HUES48 (cell line): ENCODE data around the gene PAFAH1B2.

Experiments used
- H3K27ac ChIP-seq: one replicate; pipeline ENCODE4 v1.7.0; 2013; ENCODE audit warnings: low read depth, low read length, inconsistent platforms
- H3K27me3 ChIP-seq: 2 replicates; pipeline ENCODE4 v1.6.1; 2013; ENCODE audit warnings: mild to moderate bottlenecking, low read length; ENCODE audit not compliant: control insufficient read depth, insufficient read depth
- H3K36me3 ChIP-seq: 2 replicates; pipeline ENCODE4 v1.6.1; 2013; ENCODE audit warnings: low read length; ENCODE audit not compliant: control insufficient read depth, insufficient read depth
- H3K4me1 ChIP-seq: 2 replicates; pipeline ENCODE4 v1.6.1; 2013; ENCODE audit warnings: mild to moderate bottlenecking, low read length; ENCODE audit not compliant: control insufficient read depth, insufficient read depth
- H3K4me3 ChIP-seq: 2 replicates; pipeline ENCODE4 v1.5.1; 2013; ENCODE audit warnings: mild to moderate bottlenecking, low read depth, low read length
- H3K9ac ChIP-seq: 2 replicates; pipeline ENCODE4 v1.6.1; 2013; ENCODE audit warnings: mild to moderate bottlenecking, low read depth, low read length, moderate library complexity
- H3K9me3 ChIP-seq: 2 replicates; pipeline ENCODE4 v1.6.1; 2013; ENCODE audit warnings: low read length; ENCODE audit not compliant: control insufficient read depth, insufficient read depth

Gene PAFAH1B2, protein sequence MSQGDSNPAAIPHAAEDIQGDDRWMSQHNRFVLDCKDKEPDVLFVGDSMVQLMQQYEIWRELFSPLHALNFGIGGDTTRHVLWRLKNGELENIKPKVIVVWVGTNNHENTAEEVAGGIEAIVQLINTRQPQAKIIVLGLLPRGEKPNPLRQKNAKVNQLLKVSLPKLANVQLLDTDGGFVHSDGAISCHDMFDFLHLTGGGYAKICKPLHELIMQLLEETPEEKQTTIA

DNA sequence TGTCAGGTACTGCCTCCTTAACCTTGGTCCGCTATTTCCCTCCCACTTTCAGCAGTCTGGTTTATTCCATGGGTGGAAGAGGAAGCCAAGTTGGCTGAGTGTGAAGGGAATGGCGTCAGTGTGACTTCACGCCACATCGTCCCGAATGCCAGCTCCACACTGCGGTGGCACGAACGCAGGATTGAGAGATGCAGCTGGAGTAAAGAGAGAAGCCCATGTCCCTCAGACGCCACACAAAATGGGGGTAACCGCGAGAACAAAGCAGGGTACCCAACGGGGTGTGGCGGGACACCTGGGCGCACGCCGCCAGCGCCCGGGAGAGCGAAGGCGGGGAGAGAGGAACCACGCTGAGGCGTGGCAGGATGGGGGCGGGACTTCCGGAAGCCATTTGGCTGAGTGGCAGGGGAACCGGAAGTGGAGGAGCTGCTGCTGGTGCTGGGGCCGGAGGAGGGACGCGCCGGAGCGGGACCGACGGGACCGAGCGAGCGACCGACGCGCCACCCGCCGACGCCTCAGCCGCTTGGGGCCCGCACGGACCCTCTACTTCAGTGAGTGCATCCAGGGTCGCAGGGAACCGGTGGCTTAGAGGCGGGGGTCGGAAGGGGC, at the start of gene PAFAH1B2:
TSS of gene PAFAH1B2 (plus strand) at position 417 of the 606 bp plus-strand sequence. CDS start 8,161 bp downstream, outside the sequence.
- peak within 1 kb of the TSS; percentile 95 for H3K27ac ChIP-seq
- H3K27me3 ChIP-seq: no peaks in the 10 kb centered on the region
- peak within 1 kb of the TSS; percentile 85 for H3K4me3 ChIP-seq
- H3K9ac ChIP-seq: peak within 1 kb of the TSS; percentile 77
- peaks cover 27% of the 10 kb centered on the region for H3K36me3 ChIP-seq
- peaks cover 10% of the 10 kb centered on the region for H3K4me1 ChIP-seq
- H3K9me3 ChIP-seq: no peaks in the 10 kb centered on the region

DNA sequence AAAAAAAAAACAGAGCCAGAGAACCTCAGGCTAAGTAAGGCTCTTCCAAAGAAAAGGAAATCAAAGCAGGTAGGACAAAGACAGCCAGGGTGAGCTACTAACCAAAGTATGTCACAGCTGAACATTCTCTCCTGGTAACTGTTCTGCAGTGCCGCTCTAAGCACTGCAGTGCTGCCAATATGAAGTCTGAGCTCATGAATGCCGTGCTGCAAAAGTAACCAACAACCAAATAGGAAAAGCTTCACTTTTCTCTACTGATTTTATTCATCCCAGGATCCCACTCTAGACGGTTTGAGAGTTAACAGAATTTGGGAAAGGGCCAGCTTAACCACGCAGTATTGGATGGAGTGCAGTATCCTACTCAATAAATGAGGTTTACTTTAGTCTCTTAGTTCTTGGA, 49.3 kb upstream of the PAFAH1B2 start:
- H3K27ac ChIP-seq: peak overlapping the region; percentile 14
- no peak overlapping the region for H3K4me3 ChIP-seq
- H3K9me3 ChIP-seq: no peaks in the 10 kb centered on the region
- H3K27me3 ChIP-seq: no peaks in the 10 kb centered on the region
- no peak overlapping the region for H3K9ac ChIP-seq
- no peaks in the 10 kb centered on the region for H3K36me3 ChIP-seq
- peaks cover 32% of the 10 kb centered on the region for H3K4me1 ChIP-seq

DNA sequence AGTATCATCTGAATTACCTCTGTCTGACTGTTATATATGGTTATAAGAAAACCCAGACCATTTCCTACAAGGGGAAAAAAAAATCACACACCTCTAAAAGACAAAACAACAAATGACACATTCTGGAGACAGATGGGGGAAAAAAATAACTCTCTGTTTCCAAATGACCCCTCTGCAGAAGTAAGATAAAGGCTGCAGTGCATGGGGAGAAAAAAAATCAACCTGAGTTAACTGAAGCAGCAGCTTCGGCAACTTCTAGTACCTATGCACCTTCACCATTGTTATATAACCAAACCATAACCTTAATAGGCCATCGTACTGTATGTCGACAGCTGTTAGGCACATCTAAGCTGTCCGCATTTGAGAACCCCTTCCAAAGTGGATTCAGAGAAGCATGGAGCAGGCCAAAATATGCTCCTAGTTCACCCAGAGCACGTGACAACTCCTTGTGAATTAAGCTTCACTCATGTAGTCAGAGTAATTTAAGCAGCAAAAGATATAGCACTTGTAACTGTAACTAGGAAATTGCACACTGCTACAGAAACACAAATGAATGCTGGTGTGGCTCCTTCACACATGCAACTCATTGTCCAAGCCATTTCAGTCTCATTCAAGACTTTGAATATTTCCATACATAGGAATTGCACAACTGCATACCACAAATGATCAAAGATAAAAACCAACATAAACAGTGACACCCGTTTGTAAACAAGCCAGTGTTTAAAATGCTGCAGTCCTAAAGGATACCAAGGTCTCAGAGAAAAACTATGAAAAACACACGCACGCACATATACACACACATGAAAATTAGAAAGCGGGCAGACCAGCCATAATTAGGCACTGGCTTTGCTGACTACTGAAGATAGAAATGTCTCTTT, 48.6 kb upstream of the PAFAH1B2 start:
- Histone ChIP-seq H3K9me3 (no peaks in the 10 kb centered on the region), H3K27ac (peak overlapping the region; percentile 48), H3K4me1 (peaks cover 32% of the 10 kb centered on the region), H3K9ac (no peak overlapping the region), H3K4me3 (peak overlapping the region; percentile 98; the same call in 1 of the 2 replicates), H3K27me3 (no peaks in the 10 kb centered on the region), H3K36me3 (no peaks in the 10 kb centered on the region)

DNA sequence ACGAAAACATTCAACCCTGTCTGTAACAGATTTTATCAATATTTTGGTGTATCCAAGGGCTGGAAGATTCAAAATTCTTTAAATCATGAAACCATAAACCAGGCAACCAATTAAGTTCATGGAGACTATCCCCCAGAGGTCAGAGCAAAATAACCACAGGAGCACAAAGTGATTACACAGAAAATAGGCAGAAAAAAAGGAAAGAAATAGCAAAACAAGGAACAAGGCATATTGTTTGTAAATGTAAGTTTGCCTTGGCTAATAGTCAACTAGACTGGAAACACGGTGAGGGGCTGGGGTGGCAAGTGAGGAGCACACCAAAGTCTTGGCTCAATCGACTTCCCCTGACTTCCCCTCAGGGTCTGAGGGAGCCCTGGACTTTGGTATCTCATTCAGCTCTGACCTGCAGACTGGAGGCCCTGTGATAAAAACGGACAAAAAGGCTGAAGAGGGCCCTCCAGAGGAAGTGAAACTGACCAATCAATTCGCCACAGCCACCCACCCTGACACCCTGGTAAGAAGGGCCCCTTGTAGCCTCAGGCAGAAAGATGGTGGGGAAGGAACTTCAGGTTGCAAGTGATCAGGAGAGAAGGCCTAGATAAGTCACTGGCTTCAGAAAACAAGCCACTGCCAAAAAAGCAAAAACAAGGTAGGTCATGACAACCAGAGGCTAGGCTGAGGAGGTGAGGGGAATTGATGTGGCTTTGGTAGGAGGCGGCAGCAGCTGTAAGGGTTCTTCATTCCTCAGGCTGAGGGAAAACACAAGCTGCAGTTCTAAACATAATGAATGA, 47.7 kb upstream of the PAFAH1B2 start:
- H3K27me3 ChIP-seq: no peaks in the 10 kb centered on the region
- H3K9me3 ChIP-seq: no peaks in the 10 kb centered on the region
- peak overlapping the region; percentile 98 for H3K4me3 ChIP-seq
- H3K36me3 ChIP-seq: no peaks in the 10 kb centered on the region
- peak overlapping the region; percentile 48 for H3K27ac ChIP-seq
- H3K9ac ChIP-seq: no peak overlapping the region
- H3K4me1 ChIP-seq: peaks cover 32% of the 10 kb centered on the region

DNA sequence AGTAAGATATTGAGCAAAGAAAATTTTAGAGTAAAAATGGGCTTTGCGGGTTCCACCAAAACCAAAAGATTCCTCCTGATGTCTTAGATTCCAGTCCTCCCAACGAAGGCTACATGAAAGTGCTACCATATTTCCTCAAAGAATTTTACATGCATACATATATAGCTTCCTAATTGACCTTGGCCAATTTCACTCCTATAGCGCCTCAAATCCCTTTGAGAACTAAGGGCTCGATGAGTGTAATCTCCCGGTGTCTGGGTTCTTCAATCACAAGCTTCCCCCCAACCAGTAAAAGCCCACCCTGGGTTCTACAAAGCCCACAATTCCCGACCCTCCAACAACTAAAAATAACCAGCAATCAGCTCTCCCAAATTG, 47.1 kb upstream of the PAFAH1B2 start:
- Histone ChIP-seq H3K9ac (no peak overlapping the region), H3K27ac (no peak overlapping the region), H3K36me3 (no peaks in the 10 kb centered on the region), H3K27me3 (no peaks in the 10 kb centered on the region), H3K9me3 (no peaks in the 10 kb centered on the region), H3K4me1 (peaks cover 32% of the 10 kb centered on the region), H3K4me3 (peak overlapping the region; percentile 98)

DNA sequence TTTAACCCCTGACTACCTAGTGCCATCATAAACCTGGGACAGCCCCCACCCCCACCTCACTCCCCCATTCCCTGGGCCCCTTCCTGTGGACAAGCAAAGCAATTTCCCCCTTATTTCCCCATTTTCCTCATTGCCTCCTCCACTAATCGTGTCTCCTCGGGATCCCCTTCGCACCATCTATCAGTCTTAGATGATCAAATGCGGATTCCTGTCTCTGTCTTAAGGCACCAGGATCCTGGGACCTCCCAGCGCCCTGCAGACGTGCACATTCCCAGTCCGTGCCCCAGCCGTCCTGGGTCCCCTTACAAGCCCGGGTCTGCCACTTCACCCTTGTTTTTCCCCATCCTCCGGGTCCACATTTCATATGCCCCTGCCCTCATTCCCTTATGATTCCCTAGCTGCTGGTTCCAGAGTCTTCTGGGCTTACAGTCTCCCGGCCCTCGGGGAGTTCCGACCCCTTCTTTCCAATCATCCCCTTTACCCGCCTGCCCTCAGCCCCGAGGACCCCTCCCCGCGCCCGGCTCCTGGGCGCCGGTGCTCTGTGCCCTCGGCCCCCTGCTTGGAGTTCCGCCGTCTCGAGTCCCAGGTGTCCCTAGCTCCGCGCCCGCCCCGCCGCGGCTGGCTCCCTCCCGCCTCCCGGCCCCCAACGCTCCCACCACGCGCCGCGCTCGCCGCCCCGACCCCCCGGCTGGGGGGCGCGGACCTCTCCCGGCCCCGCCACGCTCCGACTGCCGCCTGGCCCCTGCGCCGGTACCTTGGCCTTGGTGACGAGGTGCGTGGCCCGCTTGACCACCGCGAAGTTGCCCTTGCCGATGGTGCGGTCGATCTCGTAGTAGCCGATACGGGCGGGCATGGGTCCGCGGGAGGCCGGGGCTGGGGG, 46.5 kb upstream of the PAFAH1B2 start:
- Histone ChIP-seq H3K27ac (peak overlapping the region; percentile 87), H3K9ac (peak overlapping the region; percentile 77), H3K36me3 (no peaks in the 10 kb centered on the region), H3K27me3 (no peaks in the 10 kb centered on the region), H3K4me1 (peaks cover 32% of the 10 kb centered on the region), H3K4me3 (peak overlapping the region; percentile 98), H3K9me3 (no peaks in the 10 kb centered on the region)

DNA sequence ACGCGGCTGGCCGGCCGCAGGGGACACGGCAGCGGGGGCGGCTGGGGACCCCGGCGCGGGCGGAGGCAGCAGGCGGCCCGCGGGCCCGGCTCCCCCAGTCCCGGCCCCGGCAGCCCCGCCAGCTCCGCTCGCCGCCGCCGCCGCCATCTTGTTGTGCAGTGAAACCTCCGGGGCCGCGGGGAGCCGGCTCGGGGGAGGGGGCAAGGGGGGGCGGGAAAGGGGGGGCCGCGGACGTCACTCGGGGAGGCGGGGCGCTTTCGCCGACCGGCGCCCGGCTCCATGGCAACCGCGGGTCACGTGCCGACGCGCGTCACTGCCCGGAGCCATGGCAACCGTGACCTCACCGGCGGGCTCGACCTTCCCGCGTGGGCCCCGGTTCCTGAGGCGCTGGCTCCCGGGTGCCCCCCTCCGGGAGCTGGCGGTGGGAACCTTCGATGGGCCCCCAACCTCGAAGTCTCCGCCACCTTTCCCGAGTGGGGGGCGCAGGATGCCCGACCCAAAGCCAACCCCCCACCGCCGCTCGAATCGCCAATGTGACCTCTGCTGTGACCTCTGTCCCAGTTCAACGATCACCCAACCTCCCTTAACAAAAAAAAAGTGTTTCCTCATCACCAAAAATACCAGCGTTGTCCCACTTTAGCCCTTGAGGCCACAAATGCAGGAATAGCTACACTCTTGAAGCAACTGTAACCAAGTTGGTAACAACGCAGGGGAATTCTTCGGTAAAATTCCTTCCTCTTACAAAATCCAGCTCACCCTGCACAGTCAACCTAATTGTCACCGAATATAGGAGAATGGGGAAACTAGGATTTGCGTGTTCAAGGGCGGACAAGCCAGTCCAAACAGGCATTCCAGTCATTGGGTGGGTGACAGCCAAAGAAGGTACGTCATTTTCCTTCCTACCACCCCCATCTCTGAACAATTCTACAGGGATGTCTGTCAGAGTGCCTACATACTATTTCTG, 45.5 kb upstream of the PAFAH1B2 start, which contains the start of gene SIK3:
TSS of gene SIK3 (minus strand) at position 160 of the 964 bp plus-strand sequence. CDS start at position 147, 13 bp downstream.
- Histone ChIP-seq H3K27ac (peak within 1 kb of the TSS; percentile 87), H3K9me3 (no peaks in the 10 kb centered on the region), H3K9ac (peak within 1 kb of the TSS; percentile 85), H3K36me3 (no peaks in the 10 kb centered on the region), H3K4me3 (peak within 1 kb of the TSS; percentile 98), H3K27me3 (no peaks in the 10 kb centered on the region), H3K4me1 (peaks cover 32% of the 10 kb centered on the region)

DNA sequence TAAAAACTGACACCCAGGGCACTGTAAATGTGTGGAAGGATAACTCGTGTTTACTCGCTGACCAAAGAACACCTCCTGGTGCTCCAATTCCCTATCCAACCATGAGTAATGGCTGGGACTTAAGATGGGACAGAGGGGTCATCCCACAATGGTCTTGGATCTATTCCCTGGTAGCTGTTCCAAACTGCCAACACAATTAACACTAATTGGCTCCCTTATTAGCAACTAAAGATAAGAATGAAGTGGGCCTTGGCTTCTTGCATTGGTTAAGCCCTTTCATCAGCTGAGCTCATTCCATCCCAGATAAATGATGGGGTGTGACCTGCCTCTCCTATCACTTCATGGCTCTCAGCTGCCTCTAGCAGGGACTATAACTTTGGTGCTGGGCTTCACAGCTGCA, 44.4 kb upstream of the PAFAH1B2 start:
- H3K9me3 ChIP-seq: no peaks in the 10 kb centered on the region
- H3K4me1 ChIP-seq: peaks cover 29% of the 10 kb centered on the region
- H3K27me3 ChIP-seq: no peaks in the 10 kb centered on the region
- no peak overlapping the region for H3K4me3 ChIP-seq
- no peak overlapping the region for H3K27ac ChIP-seq
- H3K9ac ChIP-seq: no peak overlapping the region
- no peaks in the 10 kb centered on the region for H3K36me3 ChIP-seq

DNA sequence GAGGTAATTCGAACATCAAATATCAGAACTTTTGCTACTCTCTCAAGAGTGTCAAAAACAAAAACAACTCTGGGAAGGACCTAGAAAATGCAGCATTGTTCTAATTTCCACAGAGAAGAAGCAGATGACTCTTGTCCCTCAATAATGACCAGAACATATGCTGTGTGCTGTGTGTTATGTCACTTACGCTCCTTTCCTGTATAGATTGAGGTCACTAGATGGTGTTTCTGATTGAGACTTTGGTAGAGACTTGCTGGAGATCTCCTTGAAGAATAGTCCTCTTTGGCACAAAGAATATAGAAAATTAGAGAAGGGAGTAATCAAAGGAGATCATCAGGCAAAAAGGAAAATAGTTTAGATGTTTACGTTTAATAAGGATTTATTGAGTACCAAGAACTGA, 43.5 kb upstream of the PAFAH1B2 start:
- no peak overlapping the region for H3K9ac ChIP-seq
- peaks cover 20% of the 10 kb centered on the region for H3K4me1 ChIP-seq
- H3K4me3 ChIP-seq: no peak overlapping the region
- no peaks in the 10 kb centered on the region for H3K27me3 ChIP-seq
- H3K9me3 ChIP-seq: no peaks in the 10 kb centered on the region
- H3K27ac ChIP-seq: no peak overlapping the region
- no peaks in the 10 kb centered on the region for H3K36me3 ChIP-seq
